Adrenal gland (tissue), 12 donors: ENCODE data around the gene HSP90AB1. TPM values are rescaled to one million over a fixed set of nuclear protein-coding genes. Genes with fewer than 3 reads are reported as not detected.
A peak's percentile ranks its signal among the peaks of the same experiment; 100 is the strongest.

Experiments used
- DNase-seq, 7 donors: peaks; one replicate each; pipeline ENCODE4 v3.0.0-alpha.2; 2019 to 2020
- H3K27ac ChIP-seq, 5 donors: fragments of 200-600 bp; sonication (generic) in 4 of 5; 1 replicate in 3 of 5; 2 replicates in 2 of 5; pipeline versions ENCODE4 v1.5.1 to v1.8.0; 2016 to 2020; ENCODE audit warnings: mild to moderate bottlenecking in 1 of 5
- H3K27me3 ChIP-seq: fragments of 200-600 bp; 2 replicates; pipeline ENCODE4 v1.8.0; 2021
- H3K36me3 ChIP-seq, 2 donors: fragments of 200-600 bp; replicated peaks in 1 of 2; 1 replicate in 1 of 2; 2 replicates in 1 of 2; pipeline versions ENCODE4 v1.5.1 to v1.8.0; 2018 to 2022
- H3K4me1 ChIP-seq, 2 donors: fragments of 200-600 bp; replicated peaks in 1 of 2; 1 replicate in 1 of 2; 2 replicates in 1 of 2; pipeline versions ENCODE4 v1.5.1 to v1.8.0; 2018 to 2021
- H3K4me3 ChIP-seq, 4 donors: fragments of 200-600 bp; sonication (generic) in 3 of 4; one replicate each; pipeline ENCODE4 v1.5.1; 2016 to 2018
- H3K9me3 ChIP-seq, 3 donors: fragments of 200-600 bp; sonication (generic) in 1 of 3; replicated peaks in 1 of 3; 1 replicate in 2 of 3; 2 replicates in 1 of 3; pipeline versions ENCODE4 v1.5.1 to v1.8.0; 2016 to 2021
- CTCF ChIP-seq, 6 experiments: fragments of 450-650 bp in 4 of 6; fragments of 200-600 bp in 2 of 6; sonication (generic) in 1 of 6; IDR thresholded peaks; 1 replicate in 5 of 6; 2 replicates in 1 of 6; pipeline versions ENCODE4 v1.5.1 to v1.8.0; 2016 to 2021; ENCODE audit warnings: antibody characterized with exemption in 6 of 6, mild to moderate bottlenecking in 2 of 6, moderate library complexity in 1 of 6
- POLR2A ChIP-seq, 2 donors: fragments of 450-650 bp; IDR thresholded peaks; one replicate each; pipeline ENCODE4 v1.6.1; 2017; ENCODE audit warnings: antibody characterized with exemption in 2 of 2, mild to moderate bottlenecking in 2 of 2, moderate library complexity in 1 of 2
- WGBS, 4 donors: extraction: QIAGEN DNeasy Blood & Tissue Kit in 2 of 4; methylation state at CpG; one replicate each; pipeline versions ENCODE4 v1.1.5 to v1.1.7; 2013 to 2017; 5-methylcytosine and 5-hydroxymethylcytosine counted together
- intact Hi-C, 2 donors: fragments of 100-400 bp; cut with DNase I; formaldehyde crosslinking; loops; one replicate each; pipeline versions ENCODE4 v1.14.1 to v1.15.0; 2022 to 2023
- polyA plus RNA-seq, 3 donors: library from polyadenylated mRNA; stranded (reverse); fragments of 200-250 nt in 2 of 3; fragments of 350-450 nt in 1 of 3; fragmentation: Illumina TruSeq in 1 of 3; extraction: RNeasy Lipid Tissue Mini Kit (QIAGEN cat#74804) in 1 of 3; gene quantifications; one replicate each; pipeline ENCODE4 v1.2.3, GENCODE V29; 2013 to 2014
- total RNA-seq, 9 donors: library from RNA; depleted of rRNA in 4 of 9; stranded (reverse); fragments of >200 nt in 4 of 9; fragments of 120-200 nt in 1 of 9; fragmentation: NEBNext Ultra II Directional in 1 of 9; extraction: Animal tissue kit (Norgen Biotek cat#: 25700) in 1 of 9; gene quantifications; one replicate each; pipeline versions ENCODE4 v1.1.0 to v1.2.4, GENCODE V29; 2013 to 2023
- donor health status: healthy with polysubstance abuse.
- donor health status: Bipolar disorder and iron deficiency.
- donor health status: DM: yes; HTN: yes; CAD: no.
- donor health status: DM: no; HTN: no; CAD: no.
- donor health status: DM: no; HTN: no; CAD: no.
- donor health status: DM: yes; HTN: yes; CAD: no.

Gene HSP90AB1
- total and polyA plus RNA-seq, 12 donors = 275 to 2,249 (median 857) TPM

- Histone ChIP-seq H3K36me3 (no peaks in the 10 kb centered on the region), H3K27ac (peak overlapping the region; percentile 30 to 91 (median 89)), H3K4me3 (peak overlapping the region in 2 of 4 donors; percentile 49 to 82), H3K9me3 (no peaks in the 10 kb centered on the region), H3K27me3 (no peaks in the 10 kb centered on the region), H3K4me1 (peaks cover 45 to 71% of the 10 kb centered on the region in 2 donors)
- WGBS, 4 donors = 58 to 90% (median 75%) methylated on average over 18 to 28 of the region's 28 CpGs
- TF ChIP-seq POLR2A (IDR thresholded peaks at IDR 0.05) (no peak), CTCF (IDR thresholded peaks at IDR 0.05) (no peak)
- no peak for DNase-seq
- intact Hi-C loops = loop anchor here in 1 of 2 donors (5.0 kb wide), 1 partner anchor 43 kb away; no protein-coding TSS in a partner anchor
Measured at GRCh38 chr6:44219815-44220784, 26.8 kb upstream of the HSP90AB1 start.

- no peak for TF ChIP-seq POLR2A (IDR thresholded peaks at IDR 0.05)
- TF ChIP-seq CTCF (IDR thresholded peaks at IDR 0.05) = no peak
- WGBS, 4 donors = 71 to 80% (median 76%) methylated on average over 4 of the region's 4 CpGs
- intact Hi-C loops = no loop called here
- DNase-seq = no peak
- Histone ChIP-seq H3K4me3 (no peak overlapping the region), H3K36me3 (no peaks in the 10 kb centered on the region), H3K27ac (peak overlapping the region; percentile 76 to 91 (median 89)), H3K4me1 (peaks cover 46 to 79% of the 10 kb centered on the region in 2 donors), H3K9me3 (no peaks in the 10 kb centered on the region), H3K27me3 (no peaks in the 10 kb centered on the region)
Measured at GRCh38 chr6:44220913-44221290, 26.0 kb upstream of the HSP90AB1 start.

GRCh38 chr6:44221291-44221960 lies 25.5 kb upstream of the HSP90AB1 start:
- Histone ChIP-seq H3K36me3 (no peaks in the 10 kb centered on the region), H3K27me3 (no peaks in the 10 kb centered on the region), H3K4me3 (peak overlapping the region in 1 of 4 donors; percentile 10), H3K4me1 (peaks cover 52 to 85% of the 10 kb centered on the region in 2 donors), H3K27ac (peak overlapping the region; percentile 76 to 91 (median 89)), H3K9me3 (no peaks in the 10 kb centered on the region)
- DNase-seq = peak; percentile 90 to 98 (median 96)
- intact Hi-C loops = no loop called here
- 3 to 21% (median 7%) methylated on average over 3 to 4 of the region's 4 CpGs for WGBS, 4 donors
- peak in 1 of 2 donors; percentile 65 for TF ChIP-seq POLR2A (IDR thresholded peaks at IDR 0.05)
- peak; percentile 65 to 92 (median 88) for TF ChIP-seq CTCF (IDR thresholded peaks at IDR 0.05)

- Histone ChIP-seq H3K27me3 (no peaks in the 10 kb centered on the region), H3K36me3 (no peaks in the 10 kb centered on the region), H3K4me3 (peak overlapping the region in 1 of 4 donors; percentile 10), H3K9me3 (no peaks in the 10 kb centered on the region), H3K4me1 (peaks cover 57 to 90% of the 10 kb centered on the region in 2 donors), H3K27ac (peak overlapping the region; percentile 76 to 91 (median 89))
- 57 to 85% (median 76%) methylated on average over 2 of the region's 2 CpGs for WGBS, 4 donors
- TF ChIP-seq POLR2A (IDR thresholded peaks at IDR 0.05) = no peak
- no peak for TF ChIP-seq CTCF (IDR thresholded peaks at IDR 0.05)
- intact Hi-C loops = no loop called here
- DNase-seq = no peak
Measured at GRCh38 chr6:44221961-44222335, 25.0 kb upstream of the HSP90AB1 start.
